ENCODE measurements around the gene NPR3. TPM values are rescaled to one million over a fixed set of nuclear protein-coding genes. Genes with fewer than 3 reads are reported as not detected.

NPR3 gene
- total RNA-seq, 1 donor from 2014 or later = 18.3 TPM

DNA sequence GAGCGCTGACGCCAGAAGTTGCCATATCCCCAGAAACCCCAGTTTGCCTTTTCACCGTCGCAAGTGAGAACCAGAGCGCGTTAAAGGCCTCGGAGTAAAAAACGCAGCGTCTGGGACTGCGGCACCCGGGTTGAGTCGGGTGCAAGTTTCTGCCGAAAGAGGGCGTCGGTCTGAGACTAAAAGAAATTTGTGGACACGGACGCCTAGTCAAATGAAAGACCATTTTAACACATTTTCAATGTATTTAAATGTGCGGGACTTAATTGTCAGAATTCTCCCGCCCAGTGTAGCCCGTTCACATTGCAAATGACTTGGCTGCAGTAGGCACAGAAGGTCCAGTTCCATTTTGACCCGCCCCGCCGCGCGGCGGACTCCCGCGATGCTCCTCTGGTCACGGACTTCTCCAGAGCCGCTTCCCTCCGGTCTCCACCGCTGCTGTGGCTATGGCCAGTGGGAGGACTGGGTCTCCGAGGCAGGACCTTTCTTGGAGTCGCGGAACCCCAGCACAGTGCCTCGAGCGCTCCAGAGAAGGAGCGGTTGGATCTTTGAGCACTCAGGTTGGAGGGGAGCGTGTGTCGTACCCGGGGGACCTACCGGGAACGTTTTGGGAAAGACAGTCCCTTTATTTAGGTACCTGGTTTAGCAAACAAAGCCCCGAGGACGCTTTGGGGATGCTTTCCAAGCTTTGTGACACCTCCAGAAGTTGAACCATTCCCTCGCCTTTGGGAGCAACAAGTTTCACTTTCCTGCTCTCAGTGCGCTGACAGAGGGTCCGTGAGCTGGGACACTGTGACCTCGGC lies 1.2 kb upstream of the NPR3 start:
- DNase-seq (peak; percentile 79), ATAC-seq (ENCODE audit: poor library complexity) (peak; percentile 73)
- intact Hi-C loops (cut with DNase I) = loop anchor here (10.0 kb wide), 2 partner anchors 475 to 585 kb away; no protein-coding TSS in a partner anchor

DNA sequence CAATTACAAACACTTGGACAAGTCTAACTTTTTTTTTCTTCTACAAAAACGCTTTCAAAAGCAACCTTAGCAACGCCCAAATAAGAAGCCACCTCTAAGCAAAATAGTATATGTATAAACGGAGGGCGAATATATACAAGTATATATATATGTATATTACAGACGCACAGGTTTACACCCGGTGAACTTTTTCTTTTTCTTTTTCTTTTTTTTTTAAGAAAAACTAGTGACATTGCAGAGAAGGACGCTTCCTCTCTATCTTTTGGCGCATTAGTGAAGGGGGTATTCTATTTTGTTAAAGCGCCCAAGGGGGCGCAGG lies 200 bp downstream of the NPR3 start:
- no peak for ATAC-seq (ENCODE audit: poor library complexity)
- intact Hi-C loops (cut with DNase I) = no loop called here
- DNase-seq = no peak

DNA sequence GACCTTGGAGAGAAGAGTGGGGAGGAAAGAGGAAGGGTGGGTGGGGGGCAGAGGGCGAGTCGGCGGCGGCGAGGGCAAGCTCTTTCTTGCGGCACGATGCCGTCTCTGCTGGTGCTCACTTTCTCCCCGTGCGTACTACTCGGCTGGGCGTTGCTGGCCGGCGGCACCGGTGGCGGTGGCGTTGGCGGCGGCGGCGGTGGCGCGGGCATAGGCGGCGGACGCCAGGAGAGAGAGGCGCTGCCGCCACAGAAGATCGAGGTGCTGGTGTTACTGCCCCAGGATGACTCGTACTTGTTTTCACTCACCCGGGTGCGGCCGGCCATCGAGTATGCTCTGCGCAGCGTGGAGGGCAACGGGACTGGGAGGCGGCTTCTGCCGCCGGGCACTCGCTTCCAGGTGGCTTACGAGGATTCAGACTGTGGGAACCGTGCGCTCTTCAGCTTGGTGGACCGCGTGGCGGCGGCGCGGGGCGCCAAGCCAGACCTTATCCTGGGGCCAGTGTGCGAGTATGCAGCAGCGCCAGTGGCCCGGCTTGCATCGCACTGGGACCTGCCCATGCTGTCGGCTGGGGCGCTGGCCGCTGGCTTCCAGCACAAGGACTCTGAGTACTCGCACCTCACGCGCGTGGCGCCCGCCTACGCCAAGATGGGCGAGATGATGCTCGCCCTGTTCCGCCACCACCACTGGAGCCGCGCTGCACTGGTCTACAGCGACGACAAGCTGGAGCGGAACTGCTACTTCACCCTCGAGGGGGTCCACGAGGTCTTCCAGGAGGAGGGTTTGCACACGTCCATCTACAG lies 760 bp downstream of the NPR3 start:
- DNase-seq = peak; percentile 63
- intact Hi-C loops (cut with DNase I) = no loop called here

DNA sequence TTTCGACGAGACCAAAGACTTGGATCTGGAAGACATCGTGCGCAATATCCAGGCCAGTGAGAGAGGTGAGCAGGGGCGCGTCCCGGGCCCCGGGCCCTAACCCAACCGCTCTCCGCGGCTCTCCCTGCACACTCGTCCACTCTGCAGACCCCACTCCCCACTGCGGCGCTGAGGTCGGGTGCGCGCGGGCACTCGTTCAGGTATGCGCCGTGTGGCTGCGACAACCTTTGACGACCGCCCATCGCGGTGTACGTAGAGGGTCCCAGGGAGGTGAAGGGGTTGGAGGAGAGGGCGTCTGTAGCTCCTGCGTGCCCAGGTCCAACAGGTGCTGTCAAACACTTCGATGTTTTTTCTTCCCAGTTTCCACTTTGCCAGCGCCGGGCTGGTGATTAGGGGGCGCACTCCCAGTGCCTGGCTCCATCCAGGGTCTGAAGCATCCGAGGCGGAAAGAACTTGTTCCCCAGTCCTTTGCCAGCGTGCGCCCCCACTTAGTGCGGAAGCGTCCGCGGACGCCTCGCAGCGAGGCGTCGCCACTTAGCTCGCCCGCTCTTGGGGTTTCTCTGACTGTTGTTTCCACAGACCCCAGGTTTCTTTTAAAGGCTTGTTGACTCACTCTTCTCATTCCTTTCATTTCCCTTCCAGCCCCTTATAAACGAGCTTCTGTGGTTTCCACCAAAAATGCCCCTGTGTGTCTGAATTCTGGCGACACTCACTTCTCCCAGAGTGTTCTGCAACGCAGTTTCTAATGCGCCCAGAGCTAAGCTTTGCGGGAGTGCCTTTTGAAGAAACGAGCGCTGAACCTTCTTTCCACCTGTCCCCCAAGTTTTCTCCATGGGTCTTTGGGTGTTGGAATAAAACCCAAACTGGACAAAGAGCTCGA lies 1.6 kb downstream of the NPR3 start:
- ATAC-seq (ENCODE audit: poor library complexity) = no peak
- DNase-seq = no peak
- intact Hi-C loops (cut with DNase I) = no loop called here

More for the DNA sequence above, 760 bp downstream of the NPR3 start:
- ATAC-seq (ENCODE audit: poor library complexity) = peak; percentile 53

DNA sequence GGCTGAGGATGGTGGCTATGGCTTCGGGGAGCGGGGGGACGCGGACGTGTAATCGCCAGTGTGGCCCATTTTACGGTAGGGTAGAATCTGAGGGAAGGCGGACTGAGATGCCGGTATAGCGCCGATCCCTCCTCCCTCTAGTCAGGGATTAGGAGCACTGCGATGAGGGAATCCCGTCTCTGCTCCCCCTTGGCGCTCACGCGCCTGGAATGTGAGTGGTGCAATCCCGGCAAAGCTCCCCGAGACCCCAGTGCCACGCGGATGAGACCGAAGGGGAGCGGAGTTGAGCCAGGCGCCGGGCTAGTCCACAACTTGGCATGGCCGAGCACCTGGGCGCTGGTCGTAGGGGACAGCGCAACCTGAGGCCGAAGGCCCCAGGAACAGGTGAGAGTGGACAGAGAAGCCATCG lies 2.2 kb downstream of the NPR3 start:
- DNase-seq = no peak
- intact Hi-C loops (cut with DNase I) = no loop called here
- no peak for ATAC-seq (ENCODE audit: poor library complexity)

DNA sequence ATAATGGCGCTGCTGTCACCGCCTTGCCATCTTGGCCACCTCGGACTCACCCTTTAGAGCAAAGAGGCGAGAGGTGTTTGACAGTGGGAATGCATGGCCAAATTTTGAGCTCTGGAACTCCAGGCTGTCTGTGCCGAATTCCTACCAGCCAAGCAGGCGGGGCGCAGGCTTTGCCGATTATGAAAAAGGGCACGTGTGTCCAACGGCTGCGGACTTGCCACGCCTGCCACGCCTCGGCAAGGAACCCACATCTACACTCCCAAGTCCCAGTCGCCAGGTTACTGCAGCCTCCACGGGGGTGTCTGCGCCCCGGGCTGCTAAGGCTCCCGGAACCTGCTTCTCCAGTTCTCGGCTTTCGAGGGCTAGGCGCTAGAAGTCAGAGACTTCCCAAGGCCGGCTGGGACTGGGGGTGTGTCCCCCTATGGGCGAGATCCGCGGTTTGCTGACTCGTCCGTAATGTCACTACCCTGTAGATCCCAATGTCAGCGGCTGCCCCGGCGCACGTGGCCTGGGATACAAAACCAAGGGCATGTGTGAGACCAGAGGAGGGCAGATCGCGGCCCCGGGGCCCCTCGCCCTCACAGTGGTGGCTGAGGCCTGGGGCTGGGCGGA lies 2.8 kb downstream of the NPR3 start:
- intact Hi-C loops (cut with DNase I) = no loop called here
- peak; percentile 14 for ATAC-seq (ENCODE audit: poor library complexity)
- DNase-seq = peak; percentile 61

DNA sequence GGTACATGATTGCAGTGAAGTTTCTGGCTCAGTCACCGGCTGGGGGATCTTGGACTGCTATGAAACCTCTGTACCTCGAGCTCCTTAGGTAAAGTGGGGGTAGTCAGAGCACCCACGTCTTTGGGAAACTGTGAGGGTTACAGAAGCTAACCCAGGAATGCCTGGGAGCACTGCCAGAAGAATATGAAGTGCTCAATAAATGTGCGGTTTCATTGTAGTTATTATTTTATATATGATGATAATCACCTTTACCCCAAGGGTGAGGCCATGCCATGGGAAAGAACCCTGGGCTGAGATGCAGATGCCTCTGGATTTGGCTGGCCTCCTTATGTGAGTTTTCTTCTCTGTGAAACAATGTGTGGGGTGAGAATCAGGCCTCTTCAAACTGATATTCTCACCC lies 3.7 kb downstream of the NPR3 start:
- ATAC-seq (ENCODE audit: poor library complexity) = no peak
- intact Hi-C loops (cut with DNase I) = no loop called here
- no peak for DNase-seq

DNA sequence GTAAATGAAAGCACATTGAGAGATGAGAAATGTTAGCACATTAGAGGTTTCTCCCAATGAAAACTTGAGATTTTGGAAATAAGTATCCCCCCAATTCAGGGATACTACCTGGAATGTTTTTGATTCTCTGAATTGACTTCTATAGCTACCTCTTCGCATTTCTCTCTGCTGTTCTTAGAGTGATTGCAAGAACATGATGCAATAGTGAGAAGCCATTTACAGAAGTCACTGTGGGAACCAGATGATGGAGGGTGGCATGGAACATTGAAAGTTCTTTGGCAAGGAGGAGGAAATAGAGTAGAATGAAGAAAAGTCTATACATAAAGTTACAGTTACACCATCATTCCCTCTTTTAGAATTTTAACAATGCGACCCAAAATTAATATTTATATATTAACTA lies 9.2 kb downstream of the NPR3 start:
- ATAC-seq (ENCODE audit: poor library complexity) (no peak), DNase-seq (no peak)
- intact Hi-C loops (cut with DNase I) = no loop called here

DNA sequence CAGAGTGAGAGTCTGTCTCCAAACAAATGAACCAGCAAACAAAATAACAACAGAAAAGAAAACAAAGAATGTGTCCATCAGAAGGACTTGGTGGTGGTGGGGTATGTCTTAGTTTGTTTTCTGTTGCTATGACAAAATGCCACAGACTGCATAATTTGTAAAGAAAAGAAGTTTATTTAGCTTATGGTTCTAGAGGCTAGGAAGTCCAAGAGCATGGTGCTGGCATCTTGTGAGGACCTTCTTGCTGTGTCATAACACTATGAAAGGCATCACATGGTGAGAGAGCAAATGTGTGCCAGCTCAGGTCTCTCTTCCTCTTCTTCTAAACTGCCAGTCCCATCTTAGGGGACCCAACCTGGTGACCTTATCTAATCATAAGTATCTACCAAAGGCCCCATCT lies 10.5 kb downstream of the NPR3 start:
- intact Hi-C loops (cut with DNase I) = no loop called here
- ATAC-seq (ENCODE audit: poor library complexity) = no peak

DNA sequence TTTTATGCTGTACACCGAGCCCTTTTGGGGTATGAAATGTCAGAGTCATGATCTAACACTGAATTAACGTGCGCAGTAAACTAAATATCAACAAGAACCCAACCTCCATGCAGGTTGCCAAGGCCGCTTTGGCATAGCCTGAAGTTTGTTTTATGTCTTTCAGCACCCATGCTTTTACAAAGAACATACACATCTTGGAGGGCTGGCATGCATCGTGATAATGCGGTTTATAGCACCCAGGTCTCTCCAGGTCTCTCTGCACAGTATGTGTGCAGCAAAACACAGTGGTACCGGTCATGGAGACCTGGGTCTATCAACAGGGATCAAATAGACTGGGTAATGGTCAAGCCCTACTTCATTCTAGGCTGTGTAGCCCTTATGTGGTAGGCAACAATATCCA lies 11.8 kb downstream of the NPR3 start:
- peak; percentile 89 for ATAC-seq (ENCODE audit: poor library complexity)
- intact Hi-C loops (cut with DNase I) = no loop called here
- no peak for DNase-seq

More for the DNA sequence above, 10.5 kb downstream of the NPR3 start:
- DNase-seq = no peak

DNA sequence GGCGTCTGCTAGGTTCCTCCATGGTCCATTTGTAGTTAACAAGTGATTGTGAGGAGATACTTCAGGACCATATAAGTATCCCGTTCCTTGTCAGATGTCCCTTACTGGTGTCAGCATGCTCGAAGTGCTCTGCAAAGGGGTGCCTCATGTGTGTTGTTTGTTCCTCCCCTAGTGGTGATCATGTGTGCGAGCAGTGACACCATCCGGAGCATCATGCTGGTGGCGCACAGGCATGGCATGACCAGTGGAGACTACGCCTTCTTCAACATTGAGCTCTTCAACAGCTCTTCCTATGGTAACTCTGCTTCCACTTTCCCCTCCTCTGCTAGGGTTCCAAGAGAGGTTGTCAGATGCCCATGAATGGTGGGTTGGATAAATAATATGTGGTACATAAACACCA lies 13.4 kb downstream of the NPR3 start:
- DNase-seq (no peak), ATAC-seq (ENCODE audit: poor library complexity) (no peak)
- intact Hi-C loops (cut with DNase I) = no loop called here

DNA sequence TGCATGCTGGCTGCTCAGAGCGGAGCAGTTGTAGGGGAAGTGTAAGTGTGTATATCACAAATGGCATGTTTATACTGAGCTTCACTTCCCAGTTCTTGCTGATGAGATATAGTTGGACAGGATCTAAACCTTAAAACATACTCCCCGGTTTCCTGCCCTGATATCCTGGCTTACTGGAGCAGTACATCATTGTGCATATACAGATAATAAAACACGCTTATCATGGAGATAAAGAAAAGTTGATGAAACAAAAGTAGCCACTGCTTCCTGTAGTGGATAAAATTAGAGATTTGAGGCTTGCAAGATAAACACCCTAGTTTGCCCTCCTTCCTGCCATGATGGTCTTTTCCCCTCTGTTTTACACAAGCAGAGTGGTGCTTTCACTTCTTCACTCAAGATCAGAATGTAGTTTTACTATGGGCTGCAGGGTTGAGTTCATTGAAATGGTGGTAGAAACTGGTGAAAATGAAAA lies 15.0 kb downstream of the NPR3 start:
- ATAC-seq (ENCODE audit: poor library complexity) (no peak), DNase-seq (no peak)
- intact Hi-C loops (cut with DNase I) = no loop called here

DNA sequence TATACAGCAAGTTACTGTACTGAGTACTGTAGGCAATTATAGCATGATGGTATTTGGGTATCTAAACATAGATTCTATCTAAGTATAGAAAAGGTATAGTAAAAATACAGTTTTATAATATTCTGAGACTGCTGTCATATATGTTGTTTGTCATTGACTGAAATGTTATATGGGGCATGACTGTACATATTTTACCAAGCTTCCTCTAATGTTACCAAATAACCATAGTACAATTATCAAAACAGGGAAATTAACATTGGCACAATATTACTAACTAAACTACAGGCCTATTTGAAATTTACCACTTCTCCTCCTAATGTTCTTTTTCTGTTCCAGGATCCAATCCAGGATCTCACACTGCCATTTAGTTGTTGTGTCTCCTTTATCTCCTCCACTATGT lies 18.5 kb downstream of the NPR3 start:
- ATAC-seq (ENCODE audit: poor library complexity) (no peak), DNase-seq (no peak)
- intact Hi-C loops (cut with DNase I) = no loop called here

DNA sequence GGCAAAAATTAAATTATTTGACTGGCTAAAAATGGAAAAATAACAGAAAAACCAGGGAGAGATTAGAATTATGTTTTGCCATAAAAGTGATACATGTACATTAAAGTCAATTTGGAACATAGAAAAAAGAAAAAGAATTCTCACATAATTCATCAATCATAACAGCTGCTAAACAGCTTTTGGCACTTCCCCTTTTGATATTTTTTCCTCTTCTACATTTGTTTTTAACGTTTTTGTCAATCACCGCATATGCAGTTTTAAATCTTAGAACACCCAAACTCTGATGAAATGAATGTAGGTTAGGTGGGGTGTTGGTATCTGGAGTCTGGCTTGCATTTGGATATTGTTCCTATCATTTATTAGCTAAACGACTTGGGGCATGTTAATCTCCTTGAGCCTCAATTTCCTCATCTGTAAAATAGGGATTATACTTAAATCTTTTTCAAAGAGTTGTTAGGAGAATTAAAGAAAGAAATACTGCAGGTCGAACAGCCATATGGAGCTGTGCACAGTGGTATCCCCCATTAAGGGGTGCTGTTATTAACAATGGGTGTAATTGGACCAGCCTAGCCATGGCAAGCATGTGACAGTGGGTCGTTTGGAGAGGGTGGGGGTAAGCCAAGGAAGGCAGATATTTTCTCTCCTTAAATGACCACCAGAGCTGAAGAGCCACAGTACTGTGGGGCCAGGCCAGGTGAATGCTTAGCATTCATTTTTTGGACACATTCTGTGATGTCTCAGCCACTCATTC lies 22.6 kb downstream of the NPR3 start:
- DNase-seq (no peak), ATAC-seq (ENCODE audit: poor library complexity) (no peak)
- intact Hi-C loops (cut with DNase I) = no loop called here

DNA sequence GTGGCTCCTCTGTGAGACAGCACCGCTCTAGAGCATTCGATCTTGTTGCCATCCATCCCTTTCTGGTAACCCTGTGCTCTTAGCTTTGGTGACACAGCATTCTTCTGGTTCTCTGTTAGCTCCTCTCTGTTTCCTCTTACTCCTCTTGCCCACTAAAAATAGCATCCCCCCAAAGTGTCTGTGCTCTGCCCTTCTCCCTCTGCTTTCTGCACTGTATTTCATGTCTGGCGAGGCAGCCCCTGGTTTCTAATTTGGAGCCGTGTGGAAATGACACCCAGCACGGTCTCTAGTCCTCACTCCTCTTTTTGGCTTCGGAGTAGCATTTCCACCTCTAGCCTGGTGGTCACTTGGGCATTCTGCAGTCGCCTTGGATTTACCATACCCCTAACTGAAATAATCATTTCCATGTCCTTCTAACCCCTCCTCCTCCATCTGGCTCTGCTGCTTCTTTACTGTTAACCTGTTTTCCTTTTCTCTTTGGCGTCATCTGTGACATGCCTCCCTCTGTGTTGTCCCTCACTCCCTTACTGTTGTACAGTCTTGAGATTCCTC lies 23.8 kb downstream of the NPR3 start:
- intact Hi-C loops (cut with DNase I) = no loop called here
- ATAC-seq (ENCODE audit: poor library complexity) (peak; percentile 12), DNase-seq (no peak)

DNA sequence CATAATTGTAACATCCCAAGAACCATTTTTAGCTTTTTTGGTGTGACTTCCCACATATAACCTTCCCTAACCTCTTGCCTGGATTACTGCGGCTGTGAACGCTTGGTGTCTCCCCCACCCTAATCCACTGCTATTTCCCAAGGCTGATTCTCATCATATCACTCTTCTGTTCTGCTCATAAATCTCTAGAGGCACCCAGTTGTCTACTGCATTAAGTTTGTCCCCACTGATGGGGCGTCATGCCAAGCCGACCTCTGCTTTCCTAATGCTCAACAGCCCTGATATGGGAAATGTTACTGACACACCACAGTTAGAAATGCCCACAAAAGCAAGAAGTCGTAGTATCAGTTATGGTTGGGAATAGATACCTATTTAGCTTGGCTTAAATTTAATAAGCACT lies 24.4 kb downstream of the NPR3 start:
- ATAC-seq (ENCODE audit: poor library complexity) = no peak
- no peak for DNase-seq
- intact Hi-C loops (cut with DNase I) = no loop called here

DNA sequence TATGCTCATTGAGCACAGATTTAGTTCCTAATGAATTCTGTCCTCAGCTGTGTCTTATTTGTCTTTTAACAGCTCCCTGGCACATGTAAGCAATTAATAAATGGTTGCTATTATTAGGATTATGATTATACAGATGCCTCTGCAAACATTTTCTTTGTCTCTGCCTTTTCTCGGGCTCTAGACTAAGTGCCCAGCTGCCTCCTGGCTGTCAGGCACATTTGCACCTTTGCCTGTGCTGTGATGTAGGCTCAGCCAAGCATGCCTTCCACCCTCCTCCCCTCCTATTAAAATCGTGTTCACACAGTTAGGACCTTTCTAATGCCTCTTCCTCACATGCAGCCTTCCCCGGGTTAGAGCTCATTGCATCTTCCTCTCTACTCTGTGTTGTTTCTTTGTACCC lies 25.7 kb downstream of the NPR3 start:
- ATAC-seq (ENCODE audit: poor library complexity) = peak; percentile 25
- no peak for DNase-seq
- intact Hi-C loops (cut with DNase I) = no loop called here

DNA sequence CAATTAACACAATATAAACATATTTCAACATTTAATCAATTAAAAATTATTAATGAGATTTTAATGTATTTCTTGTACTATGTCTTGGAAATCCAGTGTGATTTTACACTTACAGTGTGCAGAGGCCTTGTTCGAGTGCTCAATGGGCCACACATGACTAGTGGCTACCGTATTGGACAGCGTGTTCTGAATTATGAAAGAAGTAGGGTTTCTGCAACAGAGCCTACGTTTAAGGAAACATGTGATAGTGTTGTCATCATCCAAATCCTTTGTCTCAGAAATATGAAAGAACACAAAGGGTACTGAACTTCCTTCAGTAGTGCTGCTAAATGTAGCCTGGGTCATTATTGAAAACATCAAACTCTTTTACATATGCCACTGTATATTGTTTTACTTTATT lies 29.5 kb downstream of the NPR3 start:
- intact Hi-C loops (cut with DNase I) = no loop called here
- ATAC-seq (ENCODE audit: poor library complexity) = no peak
- DNase-seq = no peak
